Fibroblast of the aortic adventitia (primary cell): ENCODE measurements around the gene TCF21. TPM values are rescaled to one million over a fixed set of nuclear protein-coding genes. Genes with fewer than 3 reads are reported as not detected.

Experiments
- DNase-seq: peaks from one replicate; pipeline ENCODE4 v3.0.0-alpha.2; 2010; ENCODE audit warnings: low read depth
- H3K4me3 ChIP-seq: 2 replicates; pipeline ENCODE4 v1.5.1; 2011; ENCODE audit warnings: low read depth, mild to moderate bottlenecking, control low read depth, low read length, moderate library complexity
- CTCF ChIP-seq: IDR thresholded peaks from 2 replicates; pipeline ENCODE4 v1.5.1; 2011; ENCODE audit warnings: mild to moderate bottlenecking, low read length, control low read depth, inconsistent platforms; ENCODE audit not compliant: insufficient read depth
- total RNA-seq: library from RNA; depleted of rRNA; stranded (reverse); fragments of >200 nt; gene quantifications from 2 replicates; pipeline ENCODE4 v1.2.3, GENCODE V29; 2012; ENCODE audit warnings: low replicate concordance

Gene TCF21
- total RNA-seq, 1 donor, result 5.0 TPM

DNA sequence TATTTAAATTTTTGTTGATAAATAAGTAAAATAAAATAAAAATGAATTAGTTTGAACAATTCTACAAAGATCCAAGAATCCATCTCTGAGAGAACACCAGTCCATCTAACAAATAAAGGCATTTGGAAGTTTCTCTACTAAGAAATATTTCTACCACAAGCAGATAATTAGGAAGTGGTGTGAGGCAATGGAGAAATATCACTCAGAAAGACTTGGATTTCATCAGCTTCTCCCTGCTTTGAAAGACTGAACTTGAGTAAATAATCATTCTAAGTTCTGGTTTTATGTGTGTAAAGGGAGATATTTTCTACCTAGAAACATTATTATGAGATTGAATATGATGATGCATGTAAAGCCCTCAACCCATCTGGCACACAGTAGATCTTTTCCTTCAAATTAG, 17.8 kb upstream of the TCF21 start:
- DNase-seq, result no peak
- no peak for TF ChIP-seq CTCF
- H3K4me3 ChIP-seq, result no peak overlapping the region

DNA sequence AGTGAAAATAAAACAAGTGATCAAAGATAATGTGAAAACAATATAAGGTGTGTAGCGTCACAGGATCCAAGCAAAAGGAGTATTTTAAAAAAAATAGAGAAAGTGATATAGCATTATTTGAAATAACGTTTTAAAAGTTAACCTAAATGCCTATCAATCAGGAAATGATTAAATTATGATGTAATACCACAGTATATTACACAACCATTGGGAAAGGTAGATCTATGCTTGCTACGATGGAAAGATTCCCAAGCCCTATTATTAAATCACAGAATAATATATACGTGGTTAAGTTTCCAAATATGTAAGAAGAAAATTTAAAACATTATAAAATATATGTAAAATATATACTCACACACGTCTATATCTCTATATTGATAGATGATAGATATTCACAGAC, 15.4 kb upstream of the TCF21 start:
- DNase-seq, result no peak
- no peak overlapping the region for H3K4me3 ChIP-seq
- no peak for TF ChIP-seq CTCF

- no peak for DNase-seq
- H3K4me3 ChIP-seq, result no peak overlapping the region
- TF ChIP-seq CTCF, result no peak
These were observed 11.8 kb upstream of the TCF21 start for GRCh38 chr6:133877116-133877515.

- DNase-seq, result no peak
- no peak for TF ChIP-seq CTCF
- H3K4me3 ChIP-seq, result no peak overlapping the region
These were observed 8.9 kb upstream of the TCF21 start for GRCh38 chr6:133880006-133880405.

DNA sequence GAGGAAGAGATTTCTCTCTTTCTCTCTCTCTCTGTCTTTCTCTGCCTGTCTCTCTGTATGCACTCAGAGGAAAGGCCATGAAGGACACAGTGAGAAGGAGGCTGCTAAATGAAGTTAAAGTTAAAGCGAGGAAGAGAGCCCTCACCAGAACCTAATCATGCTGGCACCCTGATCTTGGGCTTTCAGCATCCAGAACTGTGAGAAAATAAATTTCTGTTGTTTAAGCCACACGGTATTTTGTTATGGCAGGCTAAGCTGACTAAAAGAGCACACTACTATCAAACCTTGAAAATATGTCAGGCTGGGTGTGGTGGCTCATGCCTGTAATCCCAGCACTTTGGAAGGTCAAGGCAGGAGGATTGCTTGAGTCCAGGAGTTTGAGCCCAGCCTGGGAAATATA, 8.0 kb upstream of the TCF21 start:
- TF ChIP-seq CTCF, result no peak
- no peak overlapping the region for H3K4me3 ChIP-seq
- DNase-seq, result no peak

DNA sequence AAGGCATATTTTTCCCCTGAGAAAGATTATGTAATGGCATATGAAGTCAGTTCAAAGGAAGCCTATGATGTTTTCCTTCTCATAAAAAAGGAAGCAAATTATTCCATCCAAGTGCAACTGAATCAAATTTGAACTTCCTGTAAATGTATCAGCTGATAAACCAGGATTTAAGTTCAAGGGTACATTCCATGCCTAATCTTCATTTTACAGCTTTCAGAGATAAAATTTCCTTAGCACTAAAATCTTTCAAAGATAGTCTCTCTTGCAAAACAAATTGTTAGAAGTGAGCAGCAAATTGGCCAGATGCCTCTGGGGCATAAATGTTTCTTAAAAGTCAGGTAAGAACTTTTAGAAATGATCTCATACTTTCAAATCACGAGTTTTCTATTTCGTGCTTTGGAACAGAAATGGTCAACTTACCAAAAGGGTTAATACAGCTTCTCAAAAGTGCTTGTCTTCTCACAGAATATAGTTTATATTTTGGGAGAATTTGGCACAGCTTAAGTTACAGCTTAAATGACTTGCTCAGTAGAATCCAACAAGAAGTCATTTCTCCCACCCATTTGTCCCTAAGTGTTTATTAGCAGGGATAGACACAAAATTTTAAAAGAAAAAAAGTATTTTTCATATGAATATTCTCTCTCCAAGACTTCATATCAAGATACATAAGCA, 2.7 kb upstream of the TCF21 start:
- TF ChIP-seq CTCF, result no peak
- DNase-seq, result peak; percentile 28

More for the DNA sequence above, 2.7 kb upstream of the TCF21 start:
- no peak overlapping the region for H3K4me3 ChIP-seq
